GM20000 (cell line): ENCODE results near the gene LCN1.

Experiments
- DNase-seq: peaks from one replicate; pipeline ENCODE4 v3.0.0; 2012; ENCODE audit warnings: low spot score
- CTCF ChIP-seq: IDR thresholded peaks from 2 replicates; pipeline ENCODE4 v1.5.1; 2012; ENCODE audit warnings: mild to moderate bottlenecking, control low read depth; ENCODE audit errors: extremely low read depth, missing control alignments

The LCN1 gene

GRCh38 chr9:135522931-135523330 is 1.7 kb downstream of the LCN1 start:
- no peak for TF ChIP-seq CTCF
- DNase-seq = no peak

DNA sequence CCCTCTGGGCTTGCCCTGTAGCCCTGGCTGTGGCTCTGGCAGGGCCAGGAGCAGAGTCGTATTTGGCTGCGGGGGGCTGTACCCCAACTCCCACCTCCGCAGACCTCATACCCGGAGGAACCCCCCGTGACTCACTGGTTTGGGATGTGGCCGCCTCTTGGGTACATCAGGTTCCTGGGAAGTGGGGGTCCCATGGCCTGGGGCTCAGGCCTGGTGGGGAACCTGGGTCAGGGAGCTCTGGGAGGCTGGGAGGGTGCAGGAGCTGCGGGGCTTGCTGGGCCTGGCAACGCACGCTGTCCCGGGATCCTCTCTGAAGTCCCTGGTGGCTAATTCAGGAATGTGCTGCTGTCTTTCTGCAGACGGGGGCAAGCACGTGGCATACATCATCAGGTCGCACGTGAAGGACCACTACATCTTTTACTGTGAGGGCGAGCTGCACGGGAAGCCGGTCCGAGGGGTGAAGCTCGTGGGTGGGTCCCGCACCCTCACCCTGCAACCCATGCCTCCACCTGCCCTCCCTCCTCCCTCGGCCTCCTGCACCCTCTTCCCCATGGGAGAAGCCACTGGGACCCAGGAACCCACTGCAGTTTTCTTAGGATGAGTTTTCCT is 2.4 kb downstream of the LCN1 start:
- DNase-seq = no peak
- no peak for TF ChIP-seq CTCF

DNA sequence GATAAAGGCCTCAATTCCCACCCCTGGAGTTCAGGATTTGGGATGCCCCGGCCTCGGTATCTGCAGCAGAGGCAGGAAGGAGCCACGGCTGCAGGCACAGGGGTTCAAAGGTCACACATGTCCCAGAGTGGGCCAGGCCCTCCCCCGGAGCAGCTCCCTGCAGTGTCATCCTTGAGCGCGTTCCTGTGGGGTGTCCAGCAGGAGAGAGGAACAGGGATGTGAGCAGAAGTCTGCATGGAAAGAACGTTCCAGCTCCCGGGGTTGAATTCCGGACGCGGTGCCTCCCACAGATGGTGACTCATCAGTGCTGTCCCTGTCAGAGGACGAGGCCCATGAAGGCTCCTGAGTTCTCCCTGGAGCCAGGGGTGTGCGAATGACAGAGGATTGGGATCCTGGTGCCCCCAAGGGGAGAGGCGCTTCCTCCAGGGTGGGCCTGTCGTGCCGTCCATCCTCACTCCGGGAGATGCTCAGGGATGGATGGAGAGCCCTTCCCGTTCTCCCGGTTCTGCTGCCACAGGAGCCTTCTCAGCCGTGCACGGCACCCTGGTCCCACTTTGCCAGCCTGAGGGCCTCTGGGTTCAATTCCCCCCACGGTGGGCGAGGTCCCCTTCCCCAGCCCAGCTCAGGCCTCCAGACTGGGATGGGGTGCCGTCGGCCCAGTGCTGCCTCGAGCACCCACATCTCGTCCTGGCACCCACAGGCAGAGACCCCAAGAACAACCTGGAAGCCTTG is 3.1 kb downstream of the LCN1 start:
- no peak for TF ChIP-seq CTCF
- no peak for DNase-seq

GRCh38 chr9:135525241-135526088 is 4.2 kb downstream of the LCN1 start:
- no peak for DNase-seq
- no peak for TF ChIP-seq CTCF

DNA sequence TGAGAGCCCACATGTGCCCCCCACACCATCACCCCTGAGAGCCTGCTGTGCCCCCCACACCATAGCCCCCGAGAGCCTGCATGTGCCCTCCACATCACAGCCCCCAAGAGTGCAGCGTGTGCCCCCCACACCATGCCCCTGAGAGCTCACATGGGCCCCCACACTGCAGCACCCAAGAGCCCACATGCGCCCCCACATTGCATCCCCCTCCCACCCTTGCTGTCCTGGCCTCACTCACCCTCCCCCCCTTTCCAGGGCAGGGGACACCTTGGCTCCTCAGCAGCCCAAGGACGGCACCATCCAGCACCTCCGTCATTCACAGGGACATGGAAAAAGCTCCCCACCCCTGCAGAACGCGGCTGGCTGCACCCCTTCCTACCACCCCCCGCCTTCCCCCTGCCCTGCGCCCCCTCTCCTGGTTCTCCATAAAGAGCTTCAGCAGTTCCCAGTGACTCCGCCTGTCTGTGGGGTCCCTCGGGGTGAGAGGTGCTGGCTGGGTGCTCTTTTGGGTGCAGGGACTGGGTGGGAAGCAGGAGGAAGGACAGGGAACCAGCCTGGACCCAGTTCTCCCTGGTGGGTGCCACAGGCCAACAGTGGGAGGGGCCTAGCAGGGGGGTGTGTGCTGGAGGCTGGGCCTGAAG is 5.0 kb downstream of the LCN1 start:
- no peak for DNase-seq

More for the DNA sequence above, 5.0 kb downstream of the LCN1 start:
- no peak for TF ChIP-seq CTCF
